WTC11 (cell line): ENCODE measurements around the gene CARMIL1. TPM values are rescaled to one million over a fixed set of nuclear protein-coding genes. Genes with fewer than 3 reads are reported as not detected.

Experiments
- ATAC-seq: fragments of 200-7000 bp; cut with Tn5 transposase; 2 replicates; pipeline ENCODE4 v1.10.0; 2021; ENCODE audit warnings: mild to moderate bottlenecking, moderate library complexity
- CTCF ChIA-PET: fragments of 300-600 bp; sonication (Branson Sonifier 250); formaldehyde crosslinking; loops from one replicate; lab custom pipeline; 2021; ENCODE audit warnings: antibody characterized with exemption; lab: Charles Lee
- POLR2A ChIA-PET: fragments of 350-600 bp; sonication (Branson Sonifier 250); formaldehyde crosslinking; loops from one replicate; lab custom pipeline; 2021; ENCODE audit warnings: antibody characterized with exemption; lab: Charles Lee
- DNase-seq: peaks from one replicate; pipeline ENCODE4 v3.0.0; 2021; ENCODE audit warnings: low spot score
- H3K27ac Mint-ChIP-seq: 2 replicates; pipeline ENCODE4 v1.8.0; 2021; ENCODE audit warnings: mixed read lengths
- H3K27me3 Mint-ChIP-seq: 2 replicates; pipeline ENCODE4 v1.8.0; 2021; ENCODE audit warnings: low read depth, mild to moderate bottlenecking, moderate library complexity, mixed read lengths
- H3K36me3 Mint-ChIP-seq: 2 replicates; pipeline ENCODE4 v1.8.0; 2021; ENCODE audit warnings: mixed read lengths
- H3K4me1 Mint-ChIP-seq: 2 replicates; pipeline ENCODE4 v1.8.0; 2022; ENCODE audit warnings: mixed read lengths
- H3K4me3 Mint-ChIP-seq: 2 replicates; pipeline ENCODE4 v1.8.0; 2021; ENCODE audit warnings: mild to moderate bottlenecking, moderate library complexity, mixed read lengths
- H3K9me3 Mint-ChIP-seq: 2 replicates; pipeline ENCODE4 v1.8.0; 2021; ENCODE audit warnings: mixed read lengths
- ARID4B ChIP-seq: sonication (generic); formaldehyde crosslinking; IDR thresholded peaks from 2 replicates; pipeline ENCODE4 v1.8.0; 2023; ENCODE audit warnings: missing genetic modification reagents, mild to moderate bottlenecking, borderline replicate concordance
- CDX4 ChIP-seq: fragments of 250-450 bp; sonication (Bioruptor Pico); IDR thresholded peaks from 2 replicates; pipeline ENCODE4 v1.9.0; 2021; ENCODE audit warnings: moderate library complexity, mild to moderate bottlenecking, inconsistent platforms, borderline replicate concordance
- EMX1 ChIP-seq: fragments of 250-450 bp; sonication (Bioruptor Pico); IDR thresholded peaks from 2 replicates; pipeline ENCODE4 v1.8.0; 2021; ENCODE audit warnings: mild to moderate bottlenecking
- FOXJ3 ChIP-seq: sonication (generic); formaldehyde crosslinking; IDR thresholded peaks from 2 replicates; pipeline ENCODE4 v1.9.0; 2021; ENCODE audit warnings: missing genetic modification reagents, mild to moderate bottlenecking, borderline replicate concordance
- FOXK1 ChIP-seq: sonication (generic); formaldehyde crosslinking; IDR thresholded peaks from 2 replicates; pipeline ENCODE4 v1.8.0; 2022; ENCODE audit warnings: mild to moderate bottlenecking, moderate library complexity, missing genetic modification reagents
- KAT7 ChIP-seq: sonication (generic); formaldehyde crosslinking; IDR thresholded peaks from 2 replicates; pipeline ENCODE4 v1.8.1; 2023; ENCODE audit warnings: missing genetic modification reagents, mild to moderate bottlenecking, borderline replicate concordance
- MAX ChIP-seq: sonication (generic); formaldehyde crosslinking; IDR thresholded peaks from 2 replicates; pipeline ENCODE4 v1.8.0; 2022; ENCODE audit warnings: mild to moderate bottlenecking, missing genetic modification reagents
- MYBL2 ChIP-seq: sonication (generic); formaldehyde crosslinking; IDR thresholded peaks from 2 replicates; pipeline ENCODE4 v1.8.1; 2023; ENCODE audit warnings: mild to moderate bottlenecking, moderate library complexity, missing genetic modification reagents
- NFE2L1 ChIP-seq: sonication (generic); formaldehyde crosslinking; IDR thresholded peaks from 2 replicates; pipeline ENCODE4 v1.8.1; 2023; ENCODE audit warnings: missing genetic modification reagents
- NR2C2 ChIP-seq: sonication (generic); formaldehyde crosslinking; IDR thresholded peaks from 2 replicates; pipeline ENCODE4 v1.8.0; 2022; ENCODE audit warnings: mild to moderate bottlenecking, missing genetic modification reagents
- ZBTB21 ChIP-seq: sonication (generic); formaldehyde crosslinking; IDR thresholded peaks from 2 replicates; pipeline ENCODE4 v1.8.1; 2023; ENCODE audit warnings: mild to moderate bottlenecking, missing genetic modification reagents, borderline replicate concordance
- ZNF121 ChIP-seq: sonication (generic); formaldehyde crosslinking; IDR thresholded peaks from 2 replicates; pipeline ENCODE4 v1.8.0; 2023; ENCODE audit warnings: missing genetic modification reagents
- ZNF138 ChIP-seq: sonication (generic); formaldehyde crosslinking; conservative IDR thresholded peaks from 2 replicates; pipeline ENCODE4 v1.8.1; 2022; ENCODE audit warnings: mild to moderate bottlenecking, moderate library complexity, missing genetic modification reagents
- ZNF219 ChIP-seq: sonication (generic); formaldehyde crosslinking; IDR thresholded peaks from 2 replicates; pipeline ENCODE4 v1.8.0; 2023; ENCODE audit warnings: missing genetic modification reagents, mild to moderate bottlenecking, borderline replicate concordance
- ZNF281 ChIP-seq: sonication (generic); formaldehyde crosslinking; IDR thresholded peaks from 2 replicates; pipeline ENCODE4 v1.8.0; 2023; ENCODE audit warnings: mild to moderate bottlenecking, missing genetic modification reagents
- ZNF396 ChIP-seq: fragments of 250-450 bp; sonication (Bioruptor Pico); IDR thresholded peaks from 2 replicates; pipeline ENCODE4 v1.8.0; 2021; ENCODE audit warnings: mild to moderate bottlenecking, moderate library complexity, borderline replicate concordance
- ZNF512 ChIP-seq: sonication (generic); formaldehyde crosslinking; IDR thresholded peaks from 2 replicates; pipeline ENCODE4 v1.8.1; 2022; ENCODE audit warnings: missing genetic modification reagents, borderline replicate concordance
- total RNA-seq: library from RNA; stranded (reverse); gene quantifications from 3 replicates; pipeline ENCODE4 v1.2.3, GENCODE V29; 2021

The CARMIL1 gene
- total RNA-seq, 1 experiment from 2014 or later = 36.2 TPM

GRCh38 chr6:25312703-25313102, 33.5 kb downstream of the CARMIL1 start:
- H3K4me1 Mint-ChIP-seq = peaks cover 64% of the 10 kb centered on the region
- H3K4me3 Mint-ChIP-seq = no peak overlapping the region
- H3K9me3 Mint-ChIP-seq = no peaks in the 10 kb centered on the region
- TF ChIP-seq ZNF512 = no peak
- TF ChIP-seq FOXK1 = no peak
- no peak for TF ChIP-seq KAT7 (CRISPR knock-in tag)
- TF ChIP-seq MYBL2 (CRISPR knock-in tag) = no peak
- TF ChIP-seq ZNF121 (CRISPR knock-in tag) = no peak
- no peak for TF ChIP-seq MAX
- no peak for TF ChIP-seq FOXJ3 (CRISPR knock-in tag)
- TF ChIP-seq ZNF138 (CRISPR knock-in tag) = no peak
- CTCF ChIA-PET = interaction anchor here (1.5 kb wide), 1 partner anchor 29 kb away, joined by 5 read pairs; no protein-coding TSS in a partner anchor
- ATAC-seq = no peak
- POLR2A ChIA-PET = interaction anchor here (0.7 kb wide), 2 partner anchors 13 to 146 kb away, joined by 3 read pairs; no protein-coding TSS in a partner anchor
- no peaks in the 10 kb centered on the region for H3K36me3 Mint-ChIP-seq
- no peaks in the 10 kb centered on the region for H3K27me3 Mint-ChIP-seq
- no peak for DNase-seq
- H3K27ac Mint-ChIP-seq = peak overlapping the region; percentile 34; the same call in 1 of the 2 replicates

- no peak for TF ChIP-seq NR2C2
- TF ChIP-seq ZBTB21 (CRISPR knock-in tag) = no peak
- no peak for TF ChIP-seq CDX4 (CRISPR knock-in tag)
- no peak for TF ChIP-seq ARID4B
- TF ChIP-seq ZNF138 (CRISPR knock-in tag) = no peak
- TF ChIP-seq EMX1 (CRISPR knock-in tag) = no peak
- TF ChIP-seq ZNF281 = no peak
- TF ChIP-seq NFE2L1 (CRISPR knock-in tag) = no peak
- TF ChIP-seq ZNF219 (CRISPR knock-in tag) = no peak
- TF ChIP-seq ZNF396 (CRISPR knock-in tag) = no peak
- ATAC-seq (no peak), DNase-seq (no peak)
- CTCF ChIA-PET = interaction anchor here (0.7 kb wide), 1 partner anchor 294 kb away, joined by 3 read pairs; no protein-coding TSS in a partner anchor
- Mint-ChIP-seq H3K4me3 (no peak overlapping the region), H3K36me3 (no peaks in the 10 kb centered on the region), H3K27ac (no peak overlapping the region), H3K9me3 (no peaks in the 10 kb centered on the region), H3K27me3 (no peaks in the 10 kb centered on the region), H3K4me1 (peaks cover 80% of the 10 kb centered on the region)
- POLR2A ChIA-PET = no interaction called here
Measured at GRCh38 chr6:25314509-25315175, 35.5 kb downstream of the CARMIL1 start.
